ENCODE measurements around the gene FAM83F. TPM values are rescaled to one million over a fixed set of nuclear protein-coding genes. Genes with fewer than 3 reads are reported as not detected.

FAM83F gene
- total RNA-seq, 2 experiments from 2014 or later = not detected

DNA sequence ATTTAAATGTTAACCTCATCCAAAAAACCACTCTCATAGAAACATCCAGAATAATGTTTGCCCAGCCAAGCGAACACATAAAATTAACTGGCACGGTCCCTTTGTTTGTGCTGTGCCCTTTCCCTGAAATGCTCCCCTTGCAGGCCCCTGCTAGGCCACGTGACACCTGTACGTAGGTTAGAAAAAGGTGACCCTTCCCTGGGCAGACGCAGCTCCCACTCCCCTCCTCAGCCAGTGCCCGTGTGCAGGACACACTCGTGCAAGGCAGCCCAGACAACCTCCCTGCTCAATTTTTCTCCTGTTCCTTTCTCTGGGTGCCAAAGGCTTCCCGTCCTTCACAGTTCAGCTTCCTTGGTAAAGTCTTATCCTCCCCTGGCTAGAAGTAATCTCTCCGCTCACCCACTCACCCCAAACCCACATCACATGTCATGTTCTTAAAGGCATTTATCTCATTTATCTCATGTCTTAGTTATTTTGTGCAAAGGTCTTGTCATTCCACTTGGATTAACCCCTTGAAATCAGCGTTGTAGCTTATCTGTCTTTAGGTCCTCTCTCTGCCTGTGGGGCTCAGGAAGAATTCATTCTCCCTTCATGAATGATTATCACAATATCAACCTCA lies 20.7 kb downstream of the FAM83F start:
- Histone ChIP-seq H3K4me2 (ENCODE audit: low read length) (no peak overlapping the region), H4K20me1 (ENCODE audit: insufficient read depth, low read length) (no peaks in the 10 kb centered on the region), H3K4me1 (ENCODE audit: insufficient read depth, low read length, poor library complexity, severe bottlenecking) (no peaks in the 10 kb centered on the region), H3K4me3 (ENCODE audit: low read depth, low read length, poor library complexity, severe bottlenecking) (no peak overlapping the region), H3K79me2 (ENCODE audit: insufficient read depth, low read depth, low read length) (no peaks in the 10 kb centered on the region), H3K9me2 (ENCODE audit: insufficient read depth, low read length) (no peaks in the 10 kb centered on the region), H3K9me3 (ENCODE audit: low read length) (no peaks in the 10 kb centered on the region), H2AFZ (ENCODE audit: low read length) (no peak overlapping the region), H3K36me3 (ENCODE audit: insufficient read depth, low read length) (no peaks in the 10 kb centered on the region), H3K27ac (ENCODE audit: low read depth, low read length, poor library complexity, severe bottlenecking) (no peak overlapping the region)
- TF ChIP-seq EZH2phosphoT487 (IDR thresholded peaks at IDR 0.05; ENCODE audit: borderline replicate concordance, low read depth, low read length) = no peak
- TF ChIP-seq, protein P1, sequence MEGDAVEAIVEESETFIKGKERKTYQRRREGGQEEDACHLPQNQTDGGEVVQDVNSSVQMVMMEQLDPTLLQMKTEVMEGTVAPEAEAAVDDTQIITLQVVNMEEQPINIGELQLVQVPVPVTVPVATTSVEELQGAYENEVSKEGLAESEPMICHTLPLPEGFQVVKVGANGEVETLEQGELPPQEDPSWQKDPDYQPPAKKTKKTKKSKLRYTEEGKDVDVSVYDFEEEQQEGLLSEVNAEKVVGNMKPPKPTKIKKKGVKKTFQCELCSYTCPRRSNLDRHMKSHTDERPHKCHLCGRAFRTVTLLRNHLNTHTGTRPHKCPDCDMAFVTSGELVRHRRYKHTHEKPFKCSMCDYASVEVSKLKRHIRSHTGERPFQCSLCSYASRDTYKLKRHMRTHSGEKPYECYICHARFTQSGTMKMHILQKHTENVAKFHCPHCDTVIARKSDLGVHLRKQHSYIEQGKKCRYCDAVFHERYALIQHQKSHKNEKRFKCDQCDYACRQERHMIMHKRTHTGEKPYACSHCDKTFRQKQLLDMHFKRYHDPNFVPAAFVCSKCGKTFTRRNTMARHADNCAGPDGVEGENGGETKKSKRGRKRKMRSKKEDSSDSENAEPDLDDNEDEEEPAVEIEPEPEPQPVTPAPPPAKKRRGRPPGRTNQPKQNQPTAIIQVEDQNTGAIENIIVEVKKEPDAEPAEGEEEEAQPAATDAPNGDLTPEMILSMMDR (conservative IDR thresholded peaks at IDR 0.05; ENCODE audit: low read length) = no peak
- ChIA-PET CTCF (ENCODE audit: unreplicated experiment) (no interaction called here), POLR2A (no interaction called here)
- BruUV-seq (replicated peaks) = no TSS peak
- no peak for DNase-seq (ENCODE audit: low spot score)
- intact Hi-C loops (cut with micrococcal nuclease; ENCODE audit: unreplicated experiment) = no loop called here

DNA sequence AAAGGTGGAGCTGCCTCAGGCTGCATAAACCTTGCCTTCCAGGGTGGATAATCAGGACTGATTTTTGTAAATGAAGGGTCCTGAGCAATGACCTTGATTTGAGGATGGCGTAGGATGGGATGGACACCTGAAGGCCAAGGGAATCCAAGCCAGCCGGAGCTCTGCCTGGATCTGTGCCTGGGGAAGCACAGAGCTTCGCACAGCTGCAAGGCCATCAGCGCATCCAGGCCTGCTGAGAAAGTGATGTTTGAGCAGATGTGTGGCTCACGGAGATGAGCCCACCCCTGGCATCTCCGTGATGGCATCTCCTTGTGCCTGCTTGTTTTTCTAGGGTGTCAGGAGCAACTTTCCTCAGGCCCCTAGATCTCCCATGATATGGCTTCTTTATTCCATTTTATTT lies 23.3 kb downstream of the FAM83F start:
- intact Hi-C loops (cut with micrococcal nuclease; ENCODE audit: unreplicated experiment) = no loop called here
- H3K4me3 ChIP-seq (ENCODE audit: low read depth, low read length, poor library complexity, severe bottlenecking) = no peak overlapping the region
- H3K36me3 ChIP-seq (ENCODE audit: insufficient read depth, low read length) = no peaks in the 10 kb centered on the region
- H3K79me2 ChIP-seq (ENCODE audit: insufficient read depth, low read depth, low read length) = no peaks in the 10 kb centered on the region
- ChIA-PET POLR2A (no interaction called here), CTCF (ENCODE audit: unreplicated experiment) (interaction anchor here (0.5 kb wide), 1 partner anchor 21 kb away, joined by 3 read pairs; no protein-coding TSS in a partner anchor)
- TF ChIP-seq, protein P1 (conservative IDR thresholded peaks at IDR 0.05; ENCODE audit: low read length) = no peak
- TF ChIP-seq EZH2phosphoT487 (IDR thresholded peaks at IDR 0.05; ENCODE audit: borderline replicate concordance, low read depth, low read length) = no peak
- DNase-seq (ENCODE audit: low spot score) = no peak
- BruUV-seq (replicated peaks) = no TSS peak
- H3K9me2 ChIP-seq (ENCODE audit: insufficient read depth, low read length) = no peaks in the 10 kb centered on the region
- H3K4me2 ChIP-seq (ENCODE audit: low read length) = no peak overlapping the region
- no peaks in the 10 kb centered on the region for H3K4me1 ChIP-seq (ENCODE audit: insufficient read depth, low read length, poor library complexity, severe bottlenecking)
- H4K20me1 ChIP-seq (ENCODE audit: insufficient read depth, low read length) = no peaks in the 10 kb centered on the region
- H3K27ac ChIP-seq (ENCODE audit: low read depth, low read length, poor library complexity, severe bottlenecking) = no peak overlapping the region
- no peaks in the 10 kb centered on the region for H3K9me3 ChIP-seq (ENCODE audit: low read length)
- no peak overlapping the region for H2AFZ ChIP-seq (ENCODE audit: low read length)

DNA sequence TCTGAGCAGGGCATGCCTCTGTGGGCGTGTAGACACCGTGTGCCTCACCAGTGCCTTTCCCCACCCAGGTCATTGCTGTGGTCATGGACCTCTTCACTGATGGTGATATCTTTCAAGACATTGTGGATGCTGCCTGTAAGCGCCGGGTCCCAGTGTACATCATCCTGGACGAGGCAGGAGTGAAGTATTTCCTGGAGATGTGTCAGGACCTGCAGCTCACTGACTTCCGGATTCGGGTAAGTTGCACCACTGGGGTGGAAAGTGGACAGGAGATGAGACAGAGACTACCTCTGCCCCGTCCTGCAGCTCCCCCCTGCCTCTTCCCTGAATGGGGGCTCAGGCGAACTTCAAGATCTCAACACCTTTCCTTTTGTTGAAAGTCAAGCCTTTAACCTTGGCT lies 24.3 kb downstream of the FAM83F start:
- Histone ChIP-seq H3K79me2 (ENCODE audit: insufficient read depth, low read depth, low read length) (no peaks in the 10 kb centered on the region), H4K20me1 (ENCODE audit: insufficient read depth, low read length) (no peaks in the 10 kb centered on the region), H3K4me2 (ENCODE audit: low read length) (no peak overlapping the region), H3K27ac (ENCODE audit: low read depth, low read length, poor library complexity, severe bottlenecking) (no peak overlapping the region), H2AFZ (ENCODE audit: low read length) (no peak overlapping the region), H3K36me3 (ENCODE audit: insufficient read depth, low read length) (no peaks in the 10 kb centered on the region), H3K4me1 (ENCODE audit: insufficient read depth, low read length, poor library complexity, severe bottlenecking) (no peaks in the 10 kb centered on the region), H3K9me2 (ENCODE audit: insufficient read depth, low read length) (no peaks in the 10 kb centered on the region), H3K9me3 (ENCODE audit: low read length) (no peaks in the 10 kb centered on the region), H3K4me3 (ENCODE audit: low read depth, low read length, poor library complexity, severe bottlenecking) (no peak overlapping the region)
- CTCF ChIA-PET (ENCODE audit: unreplicated experiment) = no interaction called here
- no peak for DNase-seq (ENCODE audit: low spot score)
- POLR2A ChIA-PET = interaction anchor here (0.7 to 0.8 kb wide), 2 partner anchors 25 to 232 kb away, joined by 3 read pairs; no protein-coding TSS in a partner anchor
- no TSS peak for BruUV-seq (replicated peaks)
- TF ChIP-seq EZH2phosphoT487 (IDR thresholded peaks at IDR 0.05; ENCODE audit: borderline replicate concordance, low read depth, low read length) = no peak
- TF ChIP-seq, protein P1 (conservative IDR thresholded peaks at IDR 0.05; ENCODE audit: low read length) = no peak
- intact Hi-C loops (cut with micrococcal nuclease; ENCODE audit: unreplicated experiment) = no loop called here

All from OCI-LY7 (cell line).